Panc1 (cell line): ENCODE results near the gene PHF1. TPM values are rescaled to one million over a fixed set of nuclear protein-coding genes. Genes with fewer than 3 reads are reported as not detected.

Experiments used
- ATAC-seq: fragments of 200-7000 bp; cut with Tn5 transposase; 2 replicates; pipeline ENCODE4 v1.9.1; 2020; ENCODE audit warnings: mild to moderate bottlenecking, moderate library complexity
- BruUV-seq: library from RNA; stranded (reverse); fragments of 400-500 nt; replicated peaks from 2 replicates; lab custom pipeline; 2021; lab: Mats Ljungman, UMichigan
- CTCF ChIA-PET: fragments of 300-600 bp; sonication (Branson Sonifier 250); formaldehyde crosslinking; loops from one replicate; lab custom pipeline; 2022; ENCODE audit warnings: antibody characterized with exemption; lab: Charles Lee
- POLR2A ChIA-PET: fragments of 300-600 bp; sonication (Branson Sonifier 250); formaldehyde crosslinking; loops from one replicate; lab custom pipeline; 2022; ENCODE audit warnings: antibody characterized with exemption; lab: Charles Lee
- DNase-seq: peaks from one replicate; pipeline ENCODE4 v3.0.0-alpha.2; 2010; ENCODE audit warnings: low read depth, low spot score
- H3K27ac ChIP-seq: 2 replicates; pipeline ENCODE4 v1.5.1; 2011; ENCODE audit warnings: mild to moderate bottlenecking, low read length, inconsistent platforms
- H3K27me3 ChIP-seq: fragments of 200-500 bp; sonication (Bioruptor generic); 2 replicates; pipeline ENCODE4 v1.6.0; 2014; ENCODE audit warnings: low read length, inconsistent platforms; ENCODE audit not compliant: control insufficient read depth, insufficient read depth
- H3K36me3 ChIP-seq: fragments of 200-500 bp; sonication (Bioruptor generic); 2 replicates; pipeline ENCODE4 v1.5.1; 2014; ENCODE audit warnings: inconsistent platforms, mild to moderate bottlenecking, low read length, moderate library complexity; ENCODE audit not compliant: control insufficient read depth, insufficient read depth
- H3K4me1 ChIP-seq: 2 replicates; pipeline ENCODE4 v1.5.1; 2011; ENCODE audit warnings: inconsistent platforms, mild to moderate bottlenecking, low read length, moderate library complexity; ENCODE audit not compliant: control insufficient read depth, insufficient read depth
- H3K4me3 ChIP-seq, 2 experiments: 2 replicates each; pipeline ENCODE4 v1.5.1; 2011 to 2012; ENCODE audit warnings: low read depth in 2 of 2, low read length in 2 of 2, mild to moderate bottlenecking in 2 of 2, inconsistent platforms in 1 of 2, moderate library complexity in 1 of 2
- H3K9me3 ChIP-seq: fragments of 200-500 bp; sonication (Bioruptor generic); 2 replicates; pipeline ENCODE4 v1.5.1; 2014; ENCODE audit warnings: low read depth, mild to moderate bottlenecking, inconsistent platforms, low read length, moderate library complexity; ENCODE audit not compliant: control insufficient read depth, insufficient read depth
- CTCF ChIP-seq: fragments of 450-650 bp; IDR thresholded peaks from 2 replicates; pipeline ENCODE4 v1.5.1; 2017; ENCODE audit warnings: mild to moderate bottlenecking
- POLR2AphosphoS5 ChIP-seq: IDR thresholded peaks from 2 replicates; pipeline ENCODE4 v1.6.1; 2012; ENCODE audit warnings: mild to moderate bottlenecking, low read depth, low read length, moderate library complexity
- REST ChIP-seq, 2 experiments: IDR thresholded peaks; 2 replicates each; pipeline ENCODE4 v1.6.1; 2011 to 2012; ENCODE audit warnings: low read depth in 2 of 2, control low read depth in 1 of 2, low read length in 1 of 2, mild to moderate bottlenecking in 1 of 2, moderate library complexity in 1 of 2; ENCODE audit not compliant: insufficient read depth in 1 of 2
- SIN3A ChIP-seq: IDR thresholded peaks from 2 replicates; pipeline ENCODE4 v1.6.1; 2012; ENCODE audit warnings: low read depth, mild to moderate bottlenecking, low read length, moderate library complexity, borderline replicate concordance; ENCODE audit not compliant: insufficient read depth
- TCF7L2 ChIP-seq: IDR thresholded peaks from 2 replicates; pipeline ENCODE4 v1.6.1; 2011; ENCODE audit warnings: mild to moderate bottlenecking, low read depth, low read length, inconsistent platforms
- in situ Hi-C: cut with HindIII; loops from 2 replicates; pipeline ENCODE4 v1.10.0; 2016; ENCODE audit warnings: low sequenced_read_pairs, low pct_unique_long_range_greater_than_20kb
- intact Hi-C: fragments of 100-400 bp; cut with micrococcal nuclease; formaldehyde crosslinking; loops from one replicate; pipeline ENCODE4 v1.10.0; 2022; ENCODE audit not compliant: unreplicated experiment
- total RNA-seq: library from RNA; stranded (reverse); gene quantifications from one replicate; pipeline ENCODE4 v1.2.1, GENCODE V29; 2021; ENCODE audit not compliant: unreplicated experiment

Gene PHF1
- total RNA-seq, 1 experiment from 2014 or later, result 51.6 TPM

GRCh38 chr6:33454009-33454946, 43.5 kb downstream of the PHF1 start, which contains the start of gene ZBTB9:
Gene ZBTB9, plus strand, starts transcription at chr6:33454576. Its CDS starts 525 bp downstream, at chr6:33455101.
- in situ Hi-C loops, result no loop called here

More at GRCh38 chr6:33454009-33454946, 43.5 kb downstream of the PHF1 start, which contains the start of gene ZBTB9:
- intact Hi-C loops, result loop anchor here (10.0 kb wide), 1 partner anchor 121 kb away; no protein-coding TSS in a partner anchor
- ChIA-PET CTCF (interaction anchor here (0.5 kb wide), 1 partner anchor 97 kb away, joined by 3 read pairs; no protein-coding TSS in a partner anchor), POLR2A (interaction anchor here (0.5 kb wide), 2 partner anchors 61 to 1800 kb away, joined by 8 to 10 read pairs; no protein-coding TSS in a partner anchor)
- BruUV-seq, result TSS peak; percentile 98
- Histone ChIP-seq H3K9me3 (no peaks in the 10 kb centered on the region), H3K27me3 (no peaks in the 10 kb centered on the region), H3K4me1 (peaks cover 7% of the 10 kb centered on the region; the same call in 1 of the 2 replicates), H3K27ac (peak within 1 kb of the TSS; percentile 97), H3K4me3 (peak within 1 kb of the TSS; percentile 78 to 97), H3K36me3 (no peaks in the 10 kb centered on the region)
- DNase-seq (peak; percentile 67), ATAC-seq (peak; percentile 99)
- no peak for TF ChIP-seq REST (IDR thresholded peaks at IDR 0.05; ENCODE audit: insufficient read depth in 1 of 2, low read depth in 2 of 2, low read length in 1 of 2)
- peak; percentile 76; the same call in 1 of the 2 replicates for TF ChIP-seq SIN3A
- TF ChIP-seq CTCF, result no peak
- no peak for TF ChIP-seq TCF7L2
- TF ChIP-seq POLR2AphosphoS5, result peak; percentile 92
